Caki2 (cell line): ENCODE measurements around the gene GNAI3. TPM values are rescaled to one million over a fixed set of nuclear protein-coding genes. Genes with fewer than 3 reads are reported as not detected.

Source experiments
- DNase-seq: peaks from one replicate; pipeline ENCODE4 v3.0.0-alpha.2; 2015; ENCODE audit warnings: low read depth
- in situ Hi-C: cut with HindIII; loops from 2 replicates; pipeline ENCODE4 v1.10.0; 2016; ENCODE audit warnings: low sequenced_read_pairs, low pct_unique_long_range_greater_than_20kb, mixed read lengths
- total RNA-seq: library from RNA; depleted of rRNA; stranded (reverse); fragments of >200 nt; shearing (Covaris generic); gene quantifications from 2 replicates; pipeline ENCODE4 v1.2.3, GENCODE V29; 2014; ENCODE audit warnings: low replicate concordance

The GNAI3 gene
- total RNA-seq, 1 experiment from 2014 or later, result 5.0 TPM

- in situ Hi-C loops, result no loop called here
- DNase-seq, result no peak
Observed at GRCh38 chr1:109538827-109539555, 9.4 kb upstream of the GNAI3 start.

- in situ Hi-C loops, result no loop called here
- DNase-seq, result no peak
Observed at GRCh38 chr1:109539676-109540075, 8.7 kb upstream of the GNAI3 start, which contains the start of gene GPR61. GPR61 (plus strand) TSS chr1:109539872; CDS start chr1:109543023, 3,151 bp downstream.

- no peak for DNase-seq
- in situ Hi-C loops, result no loop called here
Observed at GRCh38 chr1:109541102-109541501, 7.3 kb upstream of the GNAI3 start.

GRCh38 chr1:109542657-109543056 is 5.8 kb upstream of the GNAI3 start:
- DNase-seq, result no peak
- in situ Hi-C loops, result no loop called here

GRCh38 chr1:109543283-109543987 is 5.0 kb upstream of the GNAI3 start:
- DNase-seq, result no peak
- in situ Hi-C loops, result no loop called here

- no peak for DNase-seq
- in situ Hi-C loops, result no loop called here
Observed at GRCh38 chr1:109543988-109544735, 4.3 kb upstream of the GNAI3 start.

- in situ Hi-C loops, result no loop called here
Observed at GRCh38 chr1:109546311-109547109, 1.9 kb upstream of the GNAI3 start.

GRCh38 chr1:109547463-109548320 is 723 bp upstream of the GNAI3 start:
- in situ Hi-C loops, result no loop called here
- peak; percentile 9 for DNase-seq

More at GRCh38 chr1:109546311-109547109, 1.9 kb upstream of the GNAI3 start:
- DNase-seq, result peak; percentile 80

- in situ Hi-C loops, result no loop called here
- DNase-seq, result no peak
Observed at GRCh38 chr1:109556563-109556962, 8.1 kb downstream of the GNAI3 start.

GRCh38 chr1:109557520-109557919 is 9.1 kb downstream of the GNAI3 start:
- in situ Hi-C loops, result no loop called here

GRCh38 chr1:109559995-109560394 is 11.6 kb downstream of the GNAI3 start:
- no peak for DNase-seq
- in situ Hi-C loops, result no loop called here

More at GRCh38 chr1:109557520-109557919, 9.1 kb downstream of the GNAI3 start:
- DNase-seq, result no peak

- in situ Hi-C loops, result no loop called here
- DNase-seq, result no peak
Observed at GRCh38 chr1:109564194-109564878, 15.9 kb downstream of the GNAI3 start.

GRCh38 chr1:109565241-109565640 is 16.8 kb downstream of the GNAI3 start:
- DNase-seq, result no peak
- in situ Hi-C loops, result no loop called here

- no peak for DNase-seq
- in situ Hi-C loops, result no loop called here
Observed at GRCh38 chr1:109566982-109567381, 18.6 kb downstream of the GNAI3 start.

GRCh38 chr1:109567877-109568672 is 19.7 kb downstream of the GNAI3 start:
- in situ Hi-C loops, result no loop called here
- DNase-seq, result peak; percentile 23

- no peak for DNase-seq
- in situ Hi-C loops, result no loop called here
Observed at GRCh38 chr1:109569323-109569722, 20.9 kb downstream of the GNAI3 start.
